K562 (cell line): ENCODE measurements around the gene CCN2. TPM values are rescaled to one million over a fixed set of nuclear protein-coding genes. Genes with fewer than 3 reads are reported as not detected.

ENCODE experiments used
- ATAC-seq: fragments of 200-7000 bp; cut with Tn5 transposase; 3 replicates; pipeline ENCODE4 v1.9.1; 2020; ENCODE audit warnings: moderate library complexity
- BruUV-seq: library from RNA; stranded (reverse); fragments of 400-500 nt; replicated peaks from 2 replicates; lab custom pipeline; 2021; lab: Mats Ljungman, UMichigan
- CTCF ChIA-PET: fragments of 300-600 bp; formaldehyde crosslinking; extraction: SDS; loops from one replicate; lab custom pipeline; 2021; ENCODE audit warnings: low intra/inter-chr PET ratio; lab: Yijun Ruan, JAX
- POLR2A ChIA-PET: fragments of 300-600, 350-650 bp; sonication (Branson Sonifier 250); formaldehyde crosslinking; extraction: SDS; loops from one replicate; lab custom pipeline; 2021; ENCODE audit warnings: antibody characterized with exemption, inconsistent platforms; lab: Yijun Ruan, JAX
- DNase-seq, 4 experiments: peaks; one replicate each; pipeline versions ENCODE4 v3.0.0 to v3.0.0-alpha.2; 2011 to 2018; ENCODE audit warnings: low spot score in 3 of 4, mixed read lengths in 3 of 4; ENCODE audit errors: extremely low read depth in 1 of 4
- FAIRE-seq: peaks from 2 replicates; lab custom pipeline; 2011; peaks lifted over from hg19 to GRCh38; lab: Jason Lieb, UNC
- H2AFZ ChIP-seq: 2 replicates; pipeline ENCODE4 v1.6.0; 2011; ENCODE audit warnings: low read depth, low read length, control low read depth, inconsistent platforms
- H3K27ac ChIP-seq: fragments of 200-600 bp; 3 replicates; pipeline ENCODE4 v1.8.0; 2011; ENCODE audit warnings: low read depth, mild to moderate bottlenecking, control low read depth, inconsistent platforms, low read length, moderate library complexity, mixed read lengths; ENCODE audit errors: extremely low read depth
- H3K27me3 ChIP-seq, 2 experiments: fragments of 300-600 bp in 1 of 2; 2 replicates in 1 of 2; 3 replicates in 1 of 2; pipeline versions ENCODE4 v1.6.0 to v1.8.0; 2011; ENCODE audit warnings: inconsistent platforms in 2 of 2, low read length in 2 of 2, mild to moderate bottlenecking in 1 of 2, mixed read lengths in 1 of 2, moderate library complexity in 1 of 2; ENCODE audit not compliant: control insufficient read depth in 2 of 2, insufficient read depth in 2 of 2
- H3K36me3 ChIP-seq: fragments of 300-600 bp; 3 replicates; pipeline ENCODE4 v1.8.0; 2011; ENCODE audit warnings: mild to moderate bottlenecking, low read length, inconsistent platforms; ENCODE audit not compliant: control insufficient read depth, insufficient read depth
- H3K4me1 ChIP-seq, 2 experiments: fragments of 200-600 bp in 1 of 2; replicated peaks in 1 of 2; 2 replicates in 1 of 2; 3 replicates in 1 of 2; pipeline versions ENCODE4 v1.5.1 to v1.8.0; 2011; ENCODE audit warnings: inconsistent platforms in 2 of 2, low read length in 2 of 2, mild to moderate bottlenecking in 1 of 2, mixed read lengths in 1 of 2, moderate library complexity in 1 of 2; ENCODE audit not compliant: control insufficient read depth in 2 of 2, insufficient read depth in 2 of 2
- H3K4me2 ChIP-seq: 2 replicates; pipeline ENCODE4 v1.6.1; 2011; ENCODE audit warnings: low read length, control low read depth, inconsistent platforms, mixed read lengths; ENCODE audit not compliant: insufficient read depth
- H3K4me3 ChIP-seq: fragments of 200-600 bp; sonication (generic), shearing (Covaris generic); 2 replicates; pipeline ENCODE4 v1.5.1; 2016; ENCODE audit warnings: control low read depth, inconsistent platforms
- H3K79me2 ChIP-seq: fragments of 200-600 bp; 3 replicates; pipeline ENCODE4 v1.8.0; 2011; ENCODE audit warnings: low read length, inconsistent platforms; ENCODE audit not compliant: control insufficient read depth, insufficient read depth
- H3K9ac ChIP-seq, 2 experiments: 2 replicates each; pipeline versions ENCODE4 v1.6.0 to v1.6.1; 2011; ENCODE audit warnings: low read depth in 2 of 2, low read length in 2 of 2, control low read depth in 1 of 2, inconsistent platforms in 1 of 2, mild to moderate bottlenecking in 1 of 2, mixed read lengths in 1 of 2; ENCODE audit not compliant: insufficient read depth in 1 of 2
- H3K9me1 ChIP-seq: one replicate; pipeline ENCODE4 v1.6.0; 2011; ENCODE audit warnings: inconsistent platforms, mild to moderate bottlenecking, low read length, moderate library complexity; ENCODE audit not compliant: control insufficient read depth, insufficient read depth
- H3K9me3 ChIP-seq: replicated peaks from 2 replicates; pipeline ENCODE4 v1.5.1; 2011; ENCODE audit warnings: low read depth, low read length, inconsistent platforms; ENCODE audit not compliant: control insufficient read depth, insufficient read depth
- H4K20me1 ChIP-seq: replicated peaks from 2 replicates; pipeline ENCODE4 v1.6.1; 2011; ENCODE audit warnings: low read length, inconsistent platforms, mixed read lengths; ENCODE audit not compliant: control insufficient read depth, insufficient read depth
- CHCHD3 ChIP-seq: fragments of 250-450 bp; sonication (Bioruptor Pico); IDR thresholded peaks from 2 replicates; pipeline ENCODE4 v2.1.2; 2022; ENCODE audit warnings: mild to moderate bottlenecking
- E4F1 ChIP-seq: fragments of 250-450 bp; sonication (Bioruptor Pico); IDR thresholded peaks from 2 replicates; pipeline ENCODE4 v1.5.0; 2021; ENCODE audit warnings: mild to moderate bottlenecking, borderline replicate concordance
- FOXA3 ChIP-seq, 2 experiments: fragments of 450-650 bp in 1 of 2; sonication (generic) in 1 of 2; formaldehyde crosslinking; IDR thresholded peaks in 1 of 2; conservative IDR thresholded peaks in 1 of 2; 2 replicates each; pipeline versions ENCODE4 v1.4.0 to v1.8.0; 2020 to 2022; ENCODE audit warnings: mild to moderate bottlenecking in 2 of 2, missing genetic modification reagents in 1 of 2
- HMG20A ChIP-seq: fragments of 450-650 bp; formaldehyde crosslinking; conservative IDR thresholded peaks from 2 replicates; pipeline ENCODE4 v1.4.0; 2020; ENCODE audit warnings: mild to moderate bottlenecking, mixed read lengths
- ILK ChIP-seq: fragments of 450-650 bp; IDR thresholded peaks from 2 replicates; pipeline ENCODE4 v1.6.1; 2016; ENCODE audit warnings: missing genetic modification characterization, low read depth, mild to moderate bottlenecking, missing compliant biosample characterization, moderate library complexity, borderline replicate concordance
- NELFE ChIP-seq: IDR thresholded peaks from 2 replicates; pipeline ENCODE4 v1.6.1; 2011; ENCODE audit warnings: mild to moderate bottlenecking; ENCODE audit not compliant: insufficient read depth, insufficient read length
- NFIX ChIP-seq: fragments of 250-450 bp; sonication (Bioruptor Pico); IDR thresholded peaks from 2 replicates; pipeline ENCODE4 v1.4.0; 2020; ENCODE audit warnings: low read depth, mild to moderate bottlenecking, moderate library complexity
- RFX7 ChIP-seq: fragments of 250-450 bp; sonication (Bioruptor Pico); IDR thresholded peaks from 2 replicates; pipeline ENCODE4 v1.5.1; 2021; ENCODE audit warnings: mild to moderate bottlenecking
- SMARCE1 ChIP-seq: fragments of 450-650 bp; IDR thresholded peaks from 2 replicates; pipeline ENCODE4 v1.7.1; 2016; ENCODE audit warnings: mild to moderate bottlenecking
- SOX6 ChIP-seq: fragments of 450-650 bp; IDR thresholded peaks from 2 replicates; pipeline ENCODE4 v1.6.1; 2014; ENCODE audit warnings: mild to moderate bottlenecking
- ZNF12 ChIP-seq: sonication (generic); formaldehyde crosslinking; IDR thresholded peaks from 2 replicates; pipeline ENCODE4 v1.4.0; 2020; ENCODE audit warnings: mild to moderate bottlenecking, missing genetic modification reagents
- ZNF143 ChIP-seq: sonication (generic); formaldehyde crosslinking; IDR thresholded peaks from 2 replicates; pipeline ENCODE4 v1.9.0; 2022; ENCODE audit warnings: mild to moderate bottlenecking, missing genetic modification reagents
- ZNF398 ChIP-seq: fragments of 250-450 bp; sonication (Bioruptor Pico); IDR thresholded peaks from 2 replicates; pipeline ENCODE4 v1.8.0; 2021; ENCODE audit warnings: moderate library complexity, mild to moderate bottlenecking, inconsistent platforms
- ZSCAN29 ChIP-seq: fragments of 450-650 bp; IDR thresholded peaks from 2 replicates; pipeline ENCODE4 v1.6.1; 2017
- WGBS: fragments of 100-300 bp; shearing (Covaris generic); methylation state at CpG from one replicate; pipeline ENCODE4 v1.1.6; 2016; ENCODE audit warnings: low coverage, mixed read lengths; ENCODE audit not compliant: insufficient coverage; ENCODE audit errors: missing lambda C conversion rate; 5-methylcytosine and 5-hydroxymethylcytosine counted together
- in situ Hi-C: fragments of 300-500 bp; cut with MboI; formaldehyde crosslinking; loops from 4 replicates; pipeline ENCODE4 v1.15.0; 2018; ENCODE audit warnings: inconsistent platforms, mixed read lengths
- intact Hi-C: fragments of 100-400 bp; cut with micrococcal nuclease; formaldehyde crosslinking; loops from 2 replicates; pipeline ENCODE4 v1.14.2; 2022
- polyA plus RNA-seq, 8 experiments: library from polyadenylated mRNA; depleted of rRNA in 4 of 8; stranded (reverse) in 5 of 8; unstranded in 3 of 8; fragments of >200 nt; fragmentation: Nextera tagmentation in 2 of 8; fragmentation: Illumina TruSeq in 1 of 8; extraction: Ambion mirVana in 2 of 8; extraction: Trizol in 1 of 8; gene quantifications; 2 replicates each; pipeline versions ENCODE4 v1.2.1 to v1.2.3, GENCODE V29; 2011 to 2014; ENCODE audit warnings: inconsistent platforms in 1 of 8, missing spikeins in 1 of 8
- total RNA-seq, 7 experiments: library from RNA; depleted of rRNA in 6 of 7; stranded (reverse); fragments of >200 nt in 6 of 7; fragmentation: Illumina TruSeq in 2 of 7; extraction: Trizol in 2 of 7; gene quantifications; 2 replicates each; pipeline versions ENCODE4 v1.2.1 to v1.2.3, GENCODE V29; 2011 to 2021; ENCODE audit warnings: low replicate concordance in 1 of 7

The CCN2 gene
- total and polyA plus RNA-seq, 9 of the 15 experiments (the other 6 are each of a cell fraction or from before 2014, with no cell fraction given), result 0.40 TPM; not detected in 8

- H3K4me1 ChIP-seq, result no peaks in the 10 kb centered on the region
- CTCF ChIA-PET, result no interaction called here
- H2AFZ ChIP-seq, result no peak overlapping the region
- no peaks in the 10 kb centered on the region for H3K27me3 ChIP-seq
- no peaks in the 10 kb centered on the region for H3K9me1 ChIP-seq
- FAIRE-seq, result no peak
- H3K27ac ChIP-seq, result no peak overlapping the region
- no TSS peak for BruUV-seq
- TF ChIP-seq ZSCAN29 (no peak), NELFE (no peak), RFX7 (CRISPR knock-in tag) (no peak), SOX6 (no peak), CHCHD3 (no peak), FOXA3 (CRISPR knock-in tag; conservative IDR thresholded peaks at IDR 0.05 in 1 of 2, IDR thresholded peaks at IDR 0.05 in 1 of 2) (no peak), ZNF143 (CRISPR knock-in tag) (no peak), ILK (tag) (no peak), NFIX (CRISPR knock-in tag) (no peak), HMG20A (CRISPR knock-in tag) (no peak), ZNF398 (CRISPR knock-in tag) (no peak), ZNF12 (CRISPR knock-in tag) (no peak), E4F1 (CRISPR knock-in tag) (no peak), SMARCE1 (no peak)
- POLR2A ChIA-PET, result no interaction called here
- H3K4me2 ChIP-seq, result no peak overlapping the region
- H3K9ac ChIP-seq, result no peak overlapping the region
- WGBS, result 0% methylated on average over 1 of the region's 1 CpG
- no peaks in the 10 kb centered on the region for H3K36me3 ChIP-seq
- H3K79me2 ChIP-seq, result no peaks in the 10 kb centered on the region
- in situ Hi-C loops (no loop called here), intact Hi-C loops (no loop called here)
- no peaks in the 10 kb centered on the region for H3K9me3 ChIP-seq
- DNase-seq, result no peak
- no peak overlapping the region for H3K4me3 ChIP-seq
- H4K20me1 ChIP-seq, result no peaks in the 10 kb centered on the region
- no peak for ATAC-seq
These were observed 44.7 kb upstream of the CCN2 start for GRCh38 chr6:131995917-131996316.
